GM23338 (cell line): ENCODE results near the gene NELFCD. TPM values are rescaled to one million over a fixed set of nuclear protein-coding genes. Genes with fewer than 3 reads are reported as not detected.

Experiments used
- ATAC-seq: fragments of 200-7000 bp; cut with Tn5 transposase; 3 replicates; pipeline ENCODE4 v1.9.1; 2020
- DNase-seq: peaks from one replicate; pipeline ENCODE4 v3.0.0-alpha.2; 2015; ENCODE audit warnings: low spot score
- H2AFZ ChIP-seq: fragments of 200-600 bp; sonication (generic); 2 replicates; pipeline ENCODE4 v1.8.0; 2016; ENCODE audit warnings: antibody characterized with exemption, mild to moderate bottlenecking, moderate library complexity
- H3F3A ChIP-seq: fragments of 200-600 bp; sonication (generic); replicated peaks from 2 replicates; pipeline ENCODE4 v1.8.0; 2017; ENCODE audit warnings: antibody characterized with exemption, mixed run types, low read depth
- H3K27ac ChIP-seq: fragments of 200-600 bp; sonication (generic); 2 replicates; pipeline ENCODE4 v1.6.1; 2016; ENCODE audit warnings: low read depth
- H3K27me3 ChIP-seq: fragments of 200-600 bp; sonication (generic); 2 replicates; pipeline ENCODE4 v1.8.0; 2016; ENCODE audit warnings: mild to moderate bottlenecking, mixed run types, moderate library complexity; ENCODE audit not compliant: insufficient read depth
- H3K36me3 ChIP-seq: fragments of 200-600 bp; sonication (generic); 2 replicates; pipeline ENCODE4 v1.8.0; 2016; ENCODE audit warnings: mild to moderate bottlenecking; ENCODE audit not compliant: insufficient read depth
- H3K4me1 ChIP-seq: fragments of 200-600 bp; sonication (generic); 2 replicates; pipeline ENCODE4 v1.8.0; 2016; ENCODE audit warnings: mild to moderate bottlenecking, moderate library complexity; ENCODE audit not compliant: insufficient read depth
- H3K4me2 ChIP-seq: fragments of 200-600 bp; sonication (generic); 2 replicates; pipeline ENCODE4 v1.7.1; 2017; ENCODE audit warnings: mixed run types
- H3K4me3 ChIP-seq: fragments of 200-600 bp; sonication (generic); 2 replicates; pipeline ENCODE4 v1.6.1; 2016; ENCODE audit warnings: mixed run types
- H3K79me2 ChIP-seq: fragments of 200-600 bp; sonication (generic); replicated peaks from 2 replicates; pipeline ENCODE4 v1.8.0; 2017; ENCODE audit warnings: mild to moderate bottlenecking; ENCODE audit not compliant: insufficient read depth
- H3K9me2 ChIP-seq: fragments of 200-600 bp; sonication (generic); 2 replicates; pipeline ENCODE4 v1.8.0; 2017; ENCODE audit not compliant: insufficient read depth
- H4K20me1 ChIP-seq: fragments of 200-600 bp; sonication (generic); replicated peaks from 2 replicates; pipeline ENCODE4 v1.8.0; 2017; ENCODE audit warnings: mild to moderate bottlenecking; ENCODE audit not compliant: insufficient read depth
- H3K27ac Mint-ChIP-seq: 2 replicates; pipeline ENCODE4 v1.8.0; 2020; ENCODE audit warnings: inconsistent platforms, mild to moderate bottlenecking, moderate library complexity, mixed read lengths
- H3K27me3 Mint-ChIP-seq: 3 replicates; pipeline ENCODE4 v1.8.0; 2022; ENCODE audit warnings: low read depth, mild to moderate bottlenecking, moderate library complexity, mixed read lengths, inconsistent platforms; ENCODE audit not compliant: insufficient read depth, poor library complexity
- H3K36me3 Mint-ChIP-seq: 3 replicates; pipeline ENCODE4 v1.8.0; 2021; ENCODE audit warnings: low read depth, mild to moderate bottlenecking, inconsistent platforms, moderate library complexity, mixed read lengths
- H3K4me1 Mint-ChIP-seq: 3 replicates; pipeline ENCODE4 v1.8.0; 2020; ENCODE audit warnings: mild to moderate bottlenecking, inconsistent platforms, mixed read lengths
- H3K4me3 Mint-ChIP-seq: 3 replicates; pipeline ENCODE4 v1.8.0; 2021; ENCODE audit warnings: moderate library complexity, mild to moderate bottlenecking, inconsistent platforms, mixed read lengths
- H3K9me3 Mint-ChIP-seq: 3 replicates; pipeline ENCODE4 v1.8.0; 2020; ENCODE audit warnings: moderate library complexity, mild to moderate bottlenecking, inconsistent platforms, mixed read lengths
- CTCF ChIP-seq, 2 experiments: fragments of 200-600 bp in 1 of 2; sonication (generic) in 1 of 2; conservative IDR thresholded peaks; 2 replicates each; pipeline versions ENCODE4 v1.5.1 to v1.6.1; 2016 to 2017; ENCODE audit warnings: antibody characterized with exemption in 2 of 2, low read depth in 2 of 2, mild to moderate bottlenecking in 2 of 2, moderate library complexity in 1 of 2
- ETS1 ChIP-seq: IDR thresholded peaks from 2 replicates; pipeline ENCODE4 v1.6.1; 2016; ENCODE audit warnings: antibody characterized with exemption
- EZH2 ChIP-seq: fragments of 200-600 bp; sonication (generic); IDR thresholded peaks from one replicate; pipeline ENCODE4 v1.8.0; 2017; ENCODE audit warnings: antibody characterized with exemption, mild to moderate bottlenecking, low read depth; ENCODE audit not compliant: unreplicated experiment
- EZH2phosphoT487 ChIP-seq: fragments of 200-600 bp; sonication (generic); IDR thresholded peaks from one replicate; pipeline ENCODE4 v1.8.1; 2018; ENCODE audit warnings: antibody characterized with exemption; ENCODE audit not compliant: unreplicated experiment
- NANOG ChIP-seq: IDR thresholded peaks from 2 replicates; pipeline ENCODE4 v1.6.1; 2016; ENCODE audit warnings: antibody characterized with exemption, borderline replicate concordance
- STAT1 ChIP-seq: IDR thresholded peaks from one replicate; pipeline ENCODE4 v1.6.1; 2016; ENCODE audit warnings: antibody characterized with exemption; ENCODE audit not compliant: unreplicated experiment
- polyA plus RNA-seq: library from polyadenylated mRNA; unstranded; fragments of >200 nt; fragmentation: Nextera tagmentation; extraction: Ambion mirVana; gene quantifications from 2 replicates; pipeline ENCODE4 v1.2.1, GENCODE V29; 2016
- total RNA-seq: library from RNA; depleted of rRNA; stranded (reverse); fragments of >200 nt; shearing (Covaris generic); gene quantifications from 2 replicates; pipeline ENCODE4 v1.2.3, GENCODE V29; 2014
- TF ChIP-seq, protein P1 (sequence below): fragments of 250-450 bp; sonication (Bioruptor Pico); IDR thresholded peaks from 2 replicates; pipeline ENCODE4 v1.5.0; 2020; ENCODE audit warnings: mild to moderate bottlenecking, moderate library complexity

Gene NELFCD
- total and polyA plus RNA-seq, 2 experiments from 2014 or later, result 52.9 to 75.8 TPM

DNA sequence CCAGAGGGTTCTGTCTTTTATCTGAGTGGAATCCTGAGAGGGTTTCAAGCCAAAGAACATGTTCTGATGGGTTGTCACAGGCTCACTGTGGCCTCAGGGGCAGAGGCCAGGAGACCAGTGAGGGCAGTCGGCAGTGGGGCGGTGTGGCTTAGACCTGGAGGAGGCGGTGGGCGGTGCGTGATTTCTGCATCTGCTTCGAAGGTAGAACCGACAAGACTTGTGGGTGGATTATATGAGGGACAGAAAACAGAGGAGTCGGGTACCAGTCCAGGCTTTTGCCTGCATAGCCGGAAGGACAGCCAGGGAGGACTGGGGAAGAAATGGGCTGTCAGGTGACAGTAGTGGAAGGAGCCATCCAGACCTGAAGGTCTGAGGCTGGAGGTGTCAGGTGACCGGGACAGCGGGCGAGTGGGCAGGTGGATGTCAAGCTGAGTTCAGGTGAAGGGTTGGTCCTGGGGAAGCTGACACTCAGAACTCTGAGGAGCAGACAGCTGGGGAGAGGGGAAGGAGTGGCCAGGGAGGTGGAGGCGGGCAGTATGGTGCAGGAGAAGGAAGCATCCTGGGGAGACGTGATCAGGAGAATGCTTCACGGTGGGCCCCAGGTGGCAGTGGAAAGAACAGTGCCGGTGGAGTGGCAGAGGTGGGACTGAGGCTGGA lies 22.9 kb downstream of the NELFCD start (continued):
- TF ChIP-seq, protein P1, sequence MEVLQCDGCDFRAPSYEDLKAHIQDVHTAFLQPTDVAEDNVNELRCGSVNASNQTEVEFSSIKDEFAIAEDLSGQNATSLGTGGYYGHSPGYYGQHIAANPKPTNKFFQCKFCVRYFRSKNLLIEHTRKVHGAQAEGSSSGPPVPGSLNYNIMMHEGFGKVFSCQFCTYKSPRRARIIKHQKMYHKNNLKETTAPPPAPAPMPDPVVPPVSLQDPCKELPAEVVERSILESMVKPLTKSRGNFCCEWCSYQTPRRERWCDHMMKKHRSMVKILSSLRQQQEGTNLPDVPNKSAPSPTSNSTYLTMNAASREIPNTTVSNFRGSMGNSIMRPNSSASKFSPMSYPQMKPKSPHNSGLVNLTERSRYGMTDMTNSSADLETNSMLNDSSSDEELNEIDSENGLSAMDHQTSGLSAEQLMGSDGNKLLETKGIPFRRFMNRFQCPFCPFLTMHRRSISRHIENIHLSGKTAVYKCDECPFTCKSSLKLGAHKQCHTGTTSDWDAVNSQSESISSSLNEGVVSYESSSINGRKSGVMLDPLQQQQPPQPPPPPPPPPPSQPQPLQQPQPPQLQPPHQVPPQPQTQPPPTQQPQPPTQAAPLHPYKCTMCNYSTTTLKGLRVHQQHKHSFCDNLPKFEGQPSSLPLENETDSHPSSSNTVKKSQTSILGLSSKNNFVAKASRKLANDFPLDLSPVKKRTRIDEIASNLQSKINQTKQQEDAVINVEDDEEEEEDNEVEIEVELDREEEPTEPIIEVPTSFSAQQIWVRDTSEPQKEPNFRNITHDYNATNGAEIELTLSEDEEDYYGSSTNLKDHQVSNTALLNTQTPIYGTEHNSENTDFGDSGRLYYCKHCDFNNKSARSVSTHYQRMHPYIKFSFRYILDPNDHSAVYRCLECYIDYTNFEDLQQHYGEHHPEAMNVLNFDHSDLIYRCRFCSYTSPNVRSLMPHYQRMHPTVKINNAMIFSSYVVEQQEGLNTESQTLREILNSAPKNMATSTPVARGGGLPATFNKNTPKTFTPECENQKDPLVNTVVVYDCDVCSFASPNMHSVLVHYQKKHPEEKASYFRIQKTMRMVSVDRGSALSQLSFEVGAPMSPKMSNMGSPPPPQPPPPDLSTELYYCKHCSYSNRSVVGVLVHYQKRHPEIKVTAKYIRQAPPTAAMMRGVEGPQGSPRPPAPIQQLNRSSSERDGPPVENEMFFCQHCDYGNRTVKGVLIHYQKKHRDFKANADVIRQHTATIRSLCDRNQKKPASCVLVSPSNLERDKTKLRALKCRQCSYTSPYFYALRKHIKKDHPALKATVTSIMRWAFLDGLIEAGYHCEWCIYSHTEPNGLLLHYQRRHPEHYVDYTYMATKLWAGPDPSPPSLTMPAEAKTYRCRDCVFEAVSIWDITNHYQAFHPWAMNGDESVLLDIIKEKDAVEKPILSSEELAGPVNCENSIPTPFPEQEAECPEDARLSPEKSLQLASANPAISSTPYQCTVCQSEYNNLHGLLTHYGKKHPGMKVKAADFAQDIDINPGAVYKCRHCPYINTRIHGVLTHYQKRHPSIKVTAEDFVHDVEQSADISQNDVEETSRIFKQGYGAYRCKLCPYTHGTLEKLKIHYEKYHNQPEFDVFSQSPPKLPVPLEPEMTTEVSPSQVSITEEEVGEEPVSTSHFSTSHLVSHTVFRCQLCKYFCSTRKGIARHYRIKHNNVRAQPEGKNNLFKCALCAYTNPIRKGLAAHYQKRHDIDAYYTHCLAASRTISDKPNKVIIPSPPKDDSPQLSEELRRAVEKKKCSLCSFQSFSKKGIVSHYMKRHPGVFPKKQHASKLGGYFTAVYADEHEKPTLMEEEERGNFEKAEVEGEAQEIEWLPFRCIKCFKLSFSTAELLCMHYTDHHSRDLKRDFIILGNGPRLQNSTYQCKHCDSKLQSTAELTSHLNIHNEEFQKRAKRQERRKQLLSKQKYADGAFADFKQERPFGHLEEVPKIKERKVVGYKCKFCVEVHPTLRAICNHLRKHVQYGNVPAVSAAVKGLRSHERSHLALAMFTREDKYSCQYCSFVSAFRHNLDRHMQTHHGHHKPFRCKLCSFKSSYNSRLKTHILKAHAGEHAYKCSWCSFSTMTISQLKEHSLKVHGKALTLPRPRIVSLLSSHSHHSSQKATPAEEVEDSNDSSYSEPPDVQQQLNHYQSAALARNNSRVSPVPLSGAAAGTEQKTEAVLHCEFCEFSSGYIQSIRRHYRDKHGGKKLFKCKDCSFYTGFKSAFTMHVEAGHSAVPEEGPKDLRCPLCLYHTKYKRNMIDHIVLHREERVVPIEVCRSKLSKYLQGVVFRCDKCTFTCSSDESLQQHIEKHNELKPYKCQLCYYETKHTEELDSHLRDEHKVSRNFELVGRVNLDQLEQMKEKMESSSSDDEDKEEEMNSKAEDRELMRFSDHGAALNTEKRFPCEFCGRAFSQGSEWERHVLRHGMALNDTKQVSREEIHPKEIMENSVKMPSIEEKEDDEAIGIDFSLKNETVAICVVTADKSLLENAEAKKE, result no peak
- TF ChIP-seq NANOG (no peak), STAT1 (no peak)

- Histone ChIP-seq H3K4me3 (no peak overlapping the region), H3K79me2 (no peaks in the 10 kb centered on the region), H3F3A (no peaks in the 10 kb centered on the region), H3K36me3 (no peaks in the 10 kb centered on the region), H2AFZ (no peak overlapping the region), H3K9me2 (no peaks in the 10 kb centered on the region), H4K20me1 (0 out of 2 replicates have a peak, but pooled peaks cover 5% of the 10 kb centered on the region), H3K4me2 (no peak overlapping the region), H3K4me1 (no peaks in the 10 kb centered on the region; the same call in 1 of the 2 replicates), H3K27ac (no peak overlapping the region), H3K27me3 (peaks cover 11% of the 10 kb centered on the region)
- H3K36me3 Mint-ChIP-seq, result peaks cover 2% of the 10 kb centered on the region; the same call in 1 of the 3 replicates
- no peak overlapping the region for H3K4me3 Mint-ChIP-seq
- TF ChIP-seq CTCF (conservative IDR thresholded peaks at IDR 0.05; ENCODE audit: low read depth in 2 of 2) (no peak), EZH2 (no peak), ETS1 (no peak), EZH2phosphoT487 (no peak), NANOG (no peak)
- no peak for ATAC-seq
- H3K27ac Mint-ChIP-seq, result no peak overlapping the region
- no peak for DNase-seq
- H3K4me1 Mint-ChIP-seq, result peaks cover 13% of the 10 kb centered on the region
- H3K9me3 Mint-ChIP-seq, result no peaks in the 10 kb centered on the region
- peaks cover 20% of the 10 kb centered on the region for H3K27me3 Mint-ChIP-seq
These were observed 23.4 kb downstream of the NELFCD start for GRCh38 chr20:59004493-59004762.
